Neural progenitor cell (in vitro differentiated cells): ENCODE results near the gene B4GALNT3. TPM values are rescaled to one million over a fixed set of nuclear protein-coding genes. Genes with fewer than 3 reads are reported as not detected.

Source experiments
- DNase-seq: peaks from one replicate; pipeline ENCODE4 v3.0.0-alpha.2; 2016; ENCODE audit warnings: low spot score
- H2AFZ ChIP-seq: fragments of 200-600 bp; sonication (generic); replicated peaks from 2 replicates; pipeline ENCODE4 v1.6.1; 2016; ENCODE audit warnings: antibody characterized with exemption
- H3F3A ChIP-seq: fragments of 200-600 bp; sonication (generic); 2 replicates; pipeline ENCODE4 v1.6.1; 2016; ENCODE audit warnings: antibody characterized with exemption, low read depth
- H3K27ac ChIP-seq: fragments of 200-600 bp; sonication (generic); 2 replicates; pipeline ENCODE4 v1.5.1; 2016; ENCODE audit warnings: mild to moderate bottlenecking
- H3K27me3 ChIP-seq: fragments of 200-600 bp; sonication (generic); 2 replicates; pipeline ENCODE4 v1.6.1; 2016; ENCODE audit warnings: mild to moderate bottlenecking, moderate library complexity
- H3K36me3 ChIP-seq: fragments of 200-600 bp; sonication (generic); 2 replicates; pipeline ENCODE4 v1.5.1; 2016
- H3K4me1 ChIP-seq: fragments of 200-600 bp; sonication (generic); 2 replicates; pipeline ENCODE4 v1.6.1; 2016; ENCODE audit warnings: mixed run types
- H3K4me2 ChIP-seq: fragments of 200-600 bp; sonication (generic); 2 replicates; pipeline ENCODE4 v1.6.1; 2016
- H3K4me3 ChIP-seq: fragments of 200-600 bp; sonication (generic); 2 replicates; pipeline ENCODE4 v1.5.1; 2016
- H3K79me2 ChIP-seq: fragments of 200-600 bp; sonication (generic); 2 replicates; pipeline ENCODE4 v1.6.1; 2016; ENCODE audit warnings: low read depth
- H3K9ac ChIP-seq: fragments of 200-600 bp; sonication (generic); 2 replicates; pipeline ENCODE4 v1.6.1; 2016
- H3K9me3 ChIP-seq: fragments of 200-600 bp; sonication (generic); 2 replicates; pipeline ENCODE4 v1.5.1; 2016; ENCODE audit warnings: low read depth
- H4K20me1 ChIP-seq: fragments of 200-600 bp; sonication (generic); 2 replicates; pipeline ENCODE4 v1.6.1; 2016; ENCODE audit warnings: low read depth
- H3K27ac Mint-ChIP-seq: 3 replicates; pipeline ENCODE4 v1.8.0; 2021; ENCODE audit warnings: mixed read lengths
- H3K27me3 Mint-ChIP-seq: 2 replicates; pipeline ENCODE4 v1.8.0; 2022; ENCODE audit warnings: low read depth, mild to moderate bottlenecking, inconsistent platforms, moderate library complexity, mixed read lengths; ENCODE audit not compliant: insufficient read depth
- H3K36me3 Mint-ChIP-seq: 3 replicates; pipeline ENCODE4 v1.8.0; 2021; ENCODE audit warnings: mixed read lengths
- H3K4me1 Mint-ChIP-seq: 3 replicates; pipeline ENCODE4 v1.8.0; 2021; ENCODE audit warnings: mixed read lengths
- H3K4me3 Mint-ChIP-seq: 3 replicates; pipeline ENCODE4 v1.8.0; 2021; ENCODE audit warnings: mild to moderate bottlenecking, moderate library complexity, mixed read lengths
- H3K9me3 Mint-ChIP-seq: 3 replicates; pipeline ENCODE4 v1.8.0; 2020; ENCODE audit warnings: mixed read lengths
- EZH2 ChIP-seq: fragments of 200-600 bp; sonication (generic); IDR thresholded peaks from 2 replicates; pipeline ENCODE4 v1.6.1; 2017; ENCODE audit warnings: antibody characterized with exemption, mild to moderate bottlenecking, moderate library complexity
- EZH2phosphoT487 ChIP-seq: fragments of 200-600 bp; sonication (generic); IDR thresholded peaks from 2 replicates; pipeline ENCODE4 v1.6.1; 2017; ENCODE audit warnings: antibody characterized with exemption
- total RNA-seq: library from RNA; depleted of rRNA; stranded (reverse); fragments of >200 nt; gene quantifications from 2 replicates; pipeline ENCODE4 v1.2.3, GENCODE V29; 2015; ENCODE audit warnings: low replicate concordance
- TF ChIP-seq, protein P1 (sequence below): fragments of 200-600 bp; sonication (generic); IDR thresholded peaks from 2 replicates; pipeline ENCODE4 v1.5.1; 2017; ENCODE audit warnings: antibody characterized with exemption, mild to moderate bottlenecking

The B4GALNT3 gene
- total RNA-seq, 1 donor from 2014 or later, result 29.0 TPM

- no peak overlapping the region for H3K4me3 ChIP-seq
- H3K27me3 Mint-ChIP-seq, result peaks cover 5% of the 10 kb centered on the region
- H3K9ac ChIP-seq, result no peak overlapping the region
- no peak for DNase-seq
- peaks cover 32% of the 10 kb centered on the region for H3K4me1 ChIP-seq
- no peak overlapping the region for H3K27ac ChIP-seq
- H3K4me3 Mint-ChIP-seq, result no peak overlapping the region
- H4K20me1 ChIP-seq, result no peaks in the 10 kb centered on the region
- H3K79me2 ChIP-seq, result no peaks in the 10 kb centered on the region
- no peaks in the 10 kb centered on the region for H3K9me3 ChIP-seq
- no peaks in the 10 kb centered on the region for H3K27me3 ChIP-seq
- H3K36me3 Mint-ChIP-seq, result no peaks in the 10 kb centered on the region
- no peak overlapping the region for H3K4me2 ChIP-seq
- TF ChIP-seq EZH2phosphoT487 (no peak), EZH2 (no peak)
- TF ChIP-seq, protein P1, sequence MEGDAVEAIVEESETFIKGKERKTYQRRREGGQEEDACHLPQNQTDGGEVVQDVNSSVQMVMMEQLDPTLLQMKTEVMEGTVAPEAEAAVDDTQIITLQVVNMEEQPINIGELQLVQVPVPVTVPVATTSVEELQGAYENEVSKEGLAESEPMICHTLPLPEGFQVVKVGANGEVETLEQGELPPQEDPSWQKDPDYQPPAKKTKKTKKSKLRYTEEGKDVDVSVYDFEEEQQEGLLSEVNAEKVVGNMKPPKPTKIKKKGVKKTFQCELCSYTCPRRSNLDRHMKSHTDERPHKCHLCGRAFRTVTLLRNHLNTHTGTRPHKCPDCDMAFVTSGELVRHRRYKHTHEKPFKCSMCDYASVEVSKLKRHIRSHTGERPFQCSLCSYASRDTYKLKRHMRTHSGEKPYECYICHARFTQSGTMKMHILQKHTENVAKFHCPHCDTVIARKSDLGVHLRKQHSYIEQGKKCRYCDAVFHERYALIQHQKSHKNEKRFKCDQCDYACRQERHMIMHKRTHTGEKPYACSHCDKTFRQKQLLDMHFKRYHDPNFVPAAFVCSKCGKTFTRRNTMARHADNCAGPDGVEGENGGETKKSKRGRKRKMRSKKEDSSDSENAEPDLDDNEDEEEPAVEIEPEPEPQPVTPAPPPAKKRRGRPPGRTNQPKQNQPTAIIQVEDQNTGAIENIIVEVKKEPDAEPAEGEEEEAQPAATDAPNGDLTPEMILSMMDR, result no peak
- no peak overlapping the region for H2AFZ ChIP-seq
- H3K4me1 Mint-ChIP-seq, result peaks cover 29% of the 10 kb centered on the region
- no peaks in the 10 kb centered on the region for H3K36me3 ChIP-seq
- peaks cover 13% of the 10 kb centered on the region for H3F3A ChIP-seq
- no peak overlapping the region for H3K27ac Mint-ChIP-seq
- H3K9me3 Mint-ChIP-seq, result no peaks in the 10 kb centered on the region
Measured at GRCh38 chr12:539540-540310, 80.0 kb downstream of the B4GALNT3 start.

DNA sequence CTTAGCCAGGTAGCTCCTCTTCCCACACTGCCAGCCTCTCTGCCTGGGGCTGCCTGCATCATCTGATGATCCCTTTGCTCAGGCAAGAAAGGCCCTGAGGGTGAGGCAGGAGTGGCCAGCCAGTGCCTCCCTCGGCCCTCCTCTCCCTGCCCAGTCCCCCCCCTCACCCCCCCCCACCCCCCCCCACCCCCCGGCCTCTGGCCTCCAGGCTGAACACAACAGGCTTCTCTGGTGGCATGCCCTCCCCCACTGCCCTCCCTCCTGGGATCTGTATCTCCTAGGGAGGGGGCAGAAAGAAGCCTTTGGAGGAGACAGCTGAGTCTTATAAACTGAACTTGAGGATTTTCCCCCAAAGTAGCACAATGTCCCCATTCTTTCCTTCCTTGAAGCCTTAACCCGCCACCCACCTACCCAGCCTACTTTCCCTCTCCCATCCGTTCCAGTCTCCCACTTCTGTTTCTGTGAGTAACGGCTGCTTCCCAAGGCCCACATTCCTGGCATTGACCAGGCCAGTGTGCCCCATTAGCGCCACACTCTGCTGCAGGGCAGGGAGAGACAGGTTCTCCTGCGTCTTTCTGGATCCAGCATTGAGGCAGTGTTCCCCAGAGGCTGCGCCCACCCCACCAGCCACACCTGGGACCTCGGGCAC, 82.1 kb downstream of the B4GALNT3 start:
- Histone ChIP-seq H3K27me3 (no peaks in the 10 kb centered on the region), H4K20me1 (no peaks in the 10 kb centered on the region), H3K9me3 (no peaks in the 10 kb centered on the region), H2AFZ (no peak overlapping the region), H3K36me3 (no peaks in the 10 kb centered on the region), H3K79me2 (no peaks in the 10 kb centered on the region), H3K9ac (no peak overlapping the region), H3K4me1 (peaks cover 29% of the 10 kb centered on the region), H3K4me3 (no peak overlapping the region), H3K4me2 (peak overlapping the region; percentile 68), H3F3A (peaks cover 17% of the 10 kb centered on the region), H3K27ac (peak overlapping the region; percentile 50)
- H3K27me3 Mint-ChIP-seq, result peaks cover 18% of the 10 kb centered on the region
- H3K4me3 Mint-ChIP-seq, result no peak overlapping the region
- peak; percentile 43 for DNase-seq
- no peaks in the 10 kb centered on the region for H3K36me3 Mint-ChIP-seq
- TF ChIP-seq, protein P1, result no peak
- TF ChIP-seq EZH2 (no peak), EZH2phosphoT487 (no peak)
- peaks cover 31% of the 10 kb centered on the region for H3K4me1 Mint-ChIP-seq
- no peaks in the 10 kb centered on the region for H3K9me3 Mint-ChIP-seq
- no peak overlapping the region for H3K27ac Mint-ChIP-seq

GRCh38 chr12:542395-543113, 82.8 kb downstream of the B4GALNT3 start:
- H3K79me2 ChIP-seq, result no peaks in the 10 kb centered on the region
- peaks cover 17% of the 10 kb centered on the region for H3F3A ChIP-seq
- peak overlapping the region; percentile 63 for H3K27ac Mint-ChIP-seq
- H3K36me3 ChIP-seq, result no peaks in the 10 kb centered on the region
- peaks cover 28% of the 10 kb centered on the region for H3K4me1 Mint-ChIP-seq
- peaks cover 26% of the 10 kb centered on the region for H3K4me1 ChIP-seq
- H3K27me3 Mint-ChIP-seq, result peaks cover 21% of the 10 kb centered on the region
- no peaks in the 10 kb centered on the region for H3K36me3 Mint-ChIP-seq
- no peaks in the 10 kb centered on the region for H3K27me3 ChIP-seq
- no peak overlapping the region for H3K27ac ChIP-seq
- H3K4me3 ChIP-seq, result no peak overlapping the region
- H3K9ac ChIP-seq, result no peak overlapping the region
- DNase-seq, result peak; percentile 77
- TF ChIP-seq EZH2 (no peak), EZH2phosphoT487 (no peak)
- TF ChIP-seq, protein P1, result no peak
- H3K9me3 Mint-ChIP-seq, result no peaks in the 10 kb centered on the region
- peak overlapping the region; percentile 75 for H3K4me3 Mint-ChIP-seq
- no peaks in the 10 kb centered on the region for H4K20me1 ChIP-seq
- H2AFZ ChIP-seq, result no peak overlapping the region
- H3K4me2 ChIP-seq, result peak overlapping the region; percentile 68
- H3K9me3 ChIP-seq, result no peaks in the 10 kb centered on the region
